ENCODE data around the gene LPP. TPM values are rescaled to one million over a fixed set of nuclear protein-coding genes. Genes with fewer than 3 reads are reported as not detected.

Gene LPP
- total RNA-seq, 3 donors from 2014 or later = 262 to 816 (median 325) TPM

DNA sequence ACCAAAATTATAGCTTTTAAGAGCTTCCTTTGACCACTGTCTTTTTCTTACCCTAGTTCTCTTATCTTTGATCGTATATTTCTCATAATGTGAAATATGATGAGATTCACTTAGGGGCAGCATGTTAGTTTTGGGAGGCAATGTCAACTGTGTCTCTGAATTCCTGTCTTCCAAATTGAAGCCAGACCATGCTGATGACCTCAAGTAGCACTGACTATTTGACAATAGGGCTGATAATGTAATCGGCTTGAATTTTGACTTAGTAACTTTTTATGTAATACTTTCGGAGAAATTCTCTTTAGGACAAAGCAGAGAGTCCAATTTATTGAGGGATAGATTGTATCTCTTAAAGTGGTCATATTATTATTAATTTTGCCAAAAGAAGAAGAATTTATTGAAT lies 722.4 kb downstream of the LPP start:
- no peaks in the 10 kb centered on the region for H3K4me1 ChIP-seq (ENCODE audit: low read depth)
- intact Hi-C loops (cut with DNase I, micrococcal nuclease) = no loop called here
- H3K36me3 ChIP-seq (ENCODE audit: low read depth) = peaks cover 5% of the 10 kb centered on the region
- no peaks in the 10 kb centered on the region for H3K9me3 ChIP-seq
- ATAC-seq (no peak), DNase-seq (no peak)
- H3K4me3 ChIP-seq = no peak overlapping the region
- TF ChIP-seq, protein P1, sequence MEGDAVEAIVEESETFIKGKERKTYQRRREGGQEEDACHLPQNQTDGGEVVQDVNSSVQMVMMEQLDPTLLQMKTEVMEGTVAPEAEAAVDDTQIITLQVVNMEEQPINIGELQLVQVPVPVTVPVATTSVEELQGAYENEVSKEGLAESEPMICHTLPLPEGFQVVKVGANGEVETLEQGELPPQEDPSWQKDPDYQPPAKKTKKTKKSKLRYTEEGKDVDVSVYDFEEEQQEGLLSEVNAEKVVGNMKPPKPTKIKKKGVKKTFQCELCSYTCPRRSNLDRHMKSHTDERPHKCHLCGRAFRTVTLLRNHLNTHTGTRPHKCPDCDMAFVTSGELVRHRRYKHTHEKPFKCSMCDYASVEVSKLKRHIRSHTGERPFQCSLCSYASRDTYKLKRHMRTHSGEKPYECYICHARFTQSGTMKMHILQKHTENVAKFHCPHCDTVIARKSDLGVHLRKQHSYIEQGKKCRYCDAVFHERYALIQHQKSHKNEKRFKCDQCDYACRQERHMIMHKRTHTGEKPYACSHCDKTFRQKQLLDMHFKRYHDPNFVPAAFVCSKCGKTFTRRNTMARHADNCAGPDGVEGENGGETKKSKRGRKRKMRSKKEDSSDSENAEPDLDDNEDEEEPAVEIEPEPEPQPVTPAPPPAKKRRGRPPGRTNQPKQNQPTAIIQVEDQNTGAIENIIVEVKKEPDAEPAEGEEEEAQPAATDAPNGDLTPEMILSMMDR (IDR thresholded peaks at IDR 0.05) = no peak

DNA sequence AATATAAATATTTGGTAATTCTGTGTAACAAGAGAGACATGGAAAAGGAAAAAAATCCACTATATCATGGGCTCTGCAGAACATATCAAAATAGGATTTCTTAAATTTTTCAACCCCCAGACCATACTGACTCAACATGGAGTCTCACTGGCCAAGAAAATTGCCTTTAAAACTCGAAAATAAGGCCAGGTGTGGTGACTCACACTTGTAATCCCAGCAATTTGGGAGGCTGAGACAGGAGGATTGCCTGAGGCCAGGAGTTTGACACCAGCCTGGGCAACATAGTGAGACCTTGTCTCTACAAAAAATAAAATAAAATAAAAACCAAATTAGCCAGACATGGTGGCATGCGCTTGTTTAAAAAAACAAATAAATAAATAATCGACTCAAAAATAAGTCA lies 723.4 kb downstream of the LPP start:
- TF ChIP-seq, protein P1 (IDR thresholded peaks at IDR 0.05) = no peak
- Histone ChIP-seq H3K36me3 (ENCODE audit: low read depth) (peaks cover 5% of the 10 kb centered on the region), H3K4me1 (ENCODE audit: low read depth) (no peaks in the 10 kb centered on the region), H3K4me3 (no peak overlapping the region), H3K9me3 (no peaks in the 10 kb centered on the region)
- DNase-seq (no peak), ATAC-seq (no peak)
- intact Hi-C loops (cut with DNase I, micrococcal nuclease) = no loop called here

DNA sequence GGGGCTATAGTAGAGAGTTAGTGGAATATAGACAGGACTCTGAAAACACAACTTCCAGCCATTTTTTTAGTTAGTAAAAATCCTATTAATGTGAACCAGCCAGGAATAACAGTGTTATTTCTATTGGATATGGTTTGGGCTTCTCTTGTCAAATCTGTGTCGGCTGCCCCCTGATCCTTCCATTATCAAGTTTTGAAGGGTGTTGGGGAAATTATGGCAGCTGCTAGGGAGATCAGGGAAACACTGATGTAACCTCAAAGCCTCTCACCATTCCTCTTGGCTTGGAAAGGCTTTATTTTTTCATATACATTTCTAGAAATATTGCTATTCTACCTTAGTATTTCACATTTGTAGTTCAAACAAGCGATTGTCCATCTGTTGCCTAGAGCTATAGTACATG lies 724.1 kb downstream of the LPP start:
- Histone ChIP-seq H3K9me3 (no peaks in the 10 kb centered on the region), H3K4me1 (ENCODE audit: low read depth) (no peaks in the 10 kb centered on the region), H3K36me3 (ENCODE audit: low read depth) (peaks cover 5% of the 10 kb centered on the region), H3K4me3 (no peak overlapping the region)
- intact Hi-C loops (cut with DNase I, micrococcal nuclease) = no loop called here
- TF ChIP-seq, protein P1 (IDR thresholded peaks at IDR 0.05) = no peak
- ATAC-seq = no peak
- no peak for DNase-seq

DNA sequence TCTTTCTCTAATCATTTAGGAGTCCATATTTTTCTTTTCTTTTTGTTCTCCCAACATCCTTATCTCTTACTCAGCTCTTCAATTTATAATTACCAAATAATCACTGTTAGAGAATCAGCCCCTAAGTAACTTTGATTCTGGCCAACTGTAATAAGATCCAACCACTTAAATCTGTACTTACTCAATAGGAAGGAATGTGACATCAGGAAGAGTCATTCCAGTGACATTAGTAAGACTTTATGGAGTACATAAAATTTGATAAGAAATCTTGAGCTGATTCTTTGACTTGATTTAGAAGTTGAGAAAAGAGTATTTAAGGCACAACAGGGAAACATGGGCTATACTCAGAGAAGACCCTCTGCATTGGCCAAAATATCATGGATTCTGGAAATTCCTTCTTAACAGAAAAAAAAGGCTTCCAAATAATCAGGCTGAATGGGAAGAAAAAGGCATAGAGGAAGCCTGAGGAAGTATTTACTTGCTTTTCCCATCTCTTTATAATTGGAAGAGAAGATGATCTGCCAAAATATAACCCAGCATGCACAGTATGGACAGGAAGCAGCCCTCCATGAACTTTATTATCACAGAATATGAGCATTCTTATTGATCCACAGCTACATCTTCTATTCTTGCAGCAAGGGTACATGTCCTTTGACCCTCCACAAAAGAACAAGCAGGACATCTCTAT lies 728.1 kb downstream of the LPP start:
- H3K9me3 ChIP-seq = no peaks in the 10 kb centered on the region
- DNase-seq (no peak), ATAC-seq (no peak)
- no peaks in the 10 kb centered on the region for H3K36me3 ChIP-seq (ENCODE audit: low read depth)
- TF ChIP-seq, protein P1 (IDR thresholded peaks at IDR 0.05) = no peak
- intact Hi-C loops (cut with DNase I, micrococcal nuclease) = no loop called here
- H3K4me1 ChIP-seq (ENCODE audit: low read depth) = no peaks in the 10 kb centered on the region
- H3K4me3 ChIP-seq = no peak overlapping the region

DNA sequence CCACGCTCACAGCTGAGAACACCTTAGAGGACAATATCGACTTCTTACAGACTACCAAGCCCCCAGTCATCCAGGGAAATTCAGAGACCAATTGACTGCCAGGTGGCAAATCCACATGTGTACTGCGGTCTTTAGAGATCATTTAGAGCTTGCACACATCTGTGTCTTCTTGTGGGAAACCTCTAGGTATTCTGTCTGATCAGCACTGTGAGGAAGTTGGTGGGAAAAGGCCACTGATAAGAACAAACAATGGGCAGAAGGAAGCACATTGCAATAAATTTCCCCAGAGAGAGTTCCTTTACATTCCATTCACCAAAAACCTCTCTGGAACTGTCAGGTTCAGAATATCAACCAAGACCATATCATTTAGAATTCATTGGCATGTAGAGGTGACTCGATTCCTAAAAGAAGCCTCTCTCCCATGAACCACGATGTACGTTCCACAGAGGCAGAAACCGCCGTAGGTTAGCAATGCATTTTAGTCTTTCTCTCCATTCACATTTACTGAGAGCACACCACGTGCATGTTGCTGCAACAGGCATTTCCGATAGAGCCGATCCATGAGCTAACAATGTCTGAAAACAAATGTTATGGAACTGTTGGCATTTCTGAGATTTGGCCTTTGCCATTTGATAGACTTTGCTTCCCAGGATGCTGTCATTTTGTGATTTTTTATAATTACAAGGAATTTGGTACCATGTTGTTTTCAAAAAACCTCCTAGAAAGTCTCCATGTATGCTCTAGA lies 730.5 kb downstream of the LPP start:
- TF ChIP-seq, protein P1 (IDR thresholded peaks at IDR 0.05) = no peak
- DNase-seq = no peak
- no peaks in the 10 kb centered on the region for H3K36me3 ChIP-seq (ENCODE audit: low read depth)
- no peaks in the 10 kb centered on the region for H3K9me3 ChIP-seq
- no peak for ATAC-seq
- no peak overlapping the region for H3K4me3 ChIP-seq
- H3K4me1 ChIP-seq (ENCODE audit: low read depth) = no peaks in the 10 kb centered on the region
- intact Hi-C loops (cut with DNase I, micrococcal nuclease) = no loop called here
